ENCODE measurements around the gene SLC9A3. TPM values are rescaled to one million over a fixed set of nuclear protein-coding genes. Genes with fewer than 3 reads are reported as not detected.

SLC9A3 gene
- polyA plus RNA-seq, 1 of the 3 experiments (the other 2 are of a cell fraction), result 1.9 TPM

DNA sequence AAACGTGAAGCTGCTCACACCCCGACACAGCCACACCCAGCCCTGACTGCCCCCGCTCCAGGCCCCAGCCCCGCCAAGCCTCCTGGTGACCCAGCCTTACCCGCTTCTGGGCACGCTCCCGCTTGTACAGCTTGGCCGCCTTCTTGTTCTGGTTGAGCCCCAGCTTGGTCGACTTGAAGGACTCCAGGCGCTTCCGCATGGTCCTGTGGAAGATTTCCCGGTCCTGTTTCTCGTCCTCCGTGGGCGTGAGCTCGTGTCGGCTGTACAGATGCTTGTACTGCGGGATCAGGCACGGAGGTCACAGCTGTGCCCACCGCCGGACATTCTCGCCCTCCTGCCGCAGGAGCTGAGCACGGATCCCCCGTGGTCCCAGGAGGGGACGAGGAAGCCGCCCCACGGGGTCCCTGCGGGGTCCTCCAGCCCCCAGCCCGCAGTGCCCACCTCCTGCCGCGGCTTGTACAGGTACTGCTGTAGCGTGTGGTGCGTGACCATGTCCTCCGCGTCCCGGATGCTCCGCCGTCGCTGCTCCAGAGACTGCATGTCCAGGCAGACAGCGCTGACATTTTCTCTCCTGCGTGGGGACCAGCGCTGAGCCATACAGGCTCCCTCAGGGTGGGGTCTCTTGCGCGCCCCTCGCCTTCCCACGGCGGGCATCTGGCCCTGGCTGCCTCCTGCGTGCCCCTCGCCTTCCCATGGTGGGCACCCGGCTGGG lies 48.0 kb downstream of the SLC9A3 start:
- no peak overlapping the region for H3K4me3 ChIP-seq (ENCODE audit: low read depth in 2 of 2, low read length in 1 of 2)
- H3K9me2 ChIP-seq, result no peaks in the 10 kb centered on the region
- H3F3A ChIP-seq (replicated peaks; ENCODE audit: insufficient read depth), result no peaks in the 10 kb centered on the region
- H3K4me2 ChIP-seq, result no peak overlapping the region
- POLR2A ChIA-PET, result no interaction called here
- no peaks in the 10 kb centered on the region for H3K27me3 ChIP-seq (ENCODE audit: insufficient read depth)
- peaks cover 6% of the 10 kb centered on the region for H4K20me1 ChIP-seq (ENCODE audit: insufficient read depth)
- H3K36me3 ChIP-seq (replicated peaks in 1 of 2; ENCODE audit: control insufficient read depth in 1 of 2, insufficient read depth in 2 of 2, low read length in 1 of 2), result no peaks in the 10 kb centered on the region
- no peak overlapping the region for H2AFZ ChIP-seq (ENCODE audit: low read depth)
- WGBS (ENCODE audit: low lambda C conversion rate), result 76% methylated on average over 32 of the region's 51 CpGs
- H3K79me2 ChIP-seq (ENCODE audit: insufficient read depth), result peaks cover 9% of the 10 kb centered on the region; the same call in 1 of the 2 replicates
- CTCF ChIA-PET, result interaction anchor here (1.1 kb wide), 1 partner anchor 30 kb away, joined by 3 read pairs; no protein-coding TSS in a partner anchor
- DNase-seq, result no peak
- H3K9ac ChIP-seq, result no peak overlapping the region
- peaks cover 0 to 17% of the 10 kb centered on the region in 2 experiments; a peak in 1 of 4 replicates for H3K4me1 ChIP-seq (ENCODE audit: control insufficient read depth in 1 of 2, insufficient read depth in 2 of 2, low read depth in 1 of 2, low read length in 1 of 2)
- no peak for TF ChIP-seq TCF12 (IDR thresholded peaks at IDR 0.05)
- TF ChIP-seq RFX5 (IDR thresholded peaks at IDR 0.05; ENCODE audit: low read length), result no peak
- TF ChIP-seq RCOR1 (IDR thresholded peaks at IDR 0.05; ENCODE audit: low read length), result no peak
- TF ChIP-seq, protein P1, sequence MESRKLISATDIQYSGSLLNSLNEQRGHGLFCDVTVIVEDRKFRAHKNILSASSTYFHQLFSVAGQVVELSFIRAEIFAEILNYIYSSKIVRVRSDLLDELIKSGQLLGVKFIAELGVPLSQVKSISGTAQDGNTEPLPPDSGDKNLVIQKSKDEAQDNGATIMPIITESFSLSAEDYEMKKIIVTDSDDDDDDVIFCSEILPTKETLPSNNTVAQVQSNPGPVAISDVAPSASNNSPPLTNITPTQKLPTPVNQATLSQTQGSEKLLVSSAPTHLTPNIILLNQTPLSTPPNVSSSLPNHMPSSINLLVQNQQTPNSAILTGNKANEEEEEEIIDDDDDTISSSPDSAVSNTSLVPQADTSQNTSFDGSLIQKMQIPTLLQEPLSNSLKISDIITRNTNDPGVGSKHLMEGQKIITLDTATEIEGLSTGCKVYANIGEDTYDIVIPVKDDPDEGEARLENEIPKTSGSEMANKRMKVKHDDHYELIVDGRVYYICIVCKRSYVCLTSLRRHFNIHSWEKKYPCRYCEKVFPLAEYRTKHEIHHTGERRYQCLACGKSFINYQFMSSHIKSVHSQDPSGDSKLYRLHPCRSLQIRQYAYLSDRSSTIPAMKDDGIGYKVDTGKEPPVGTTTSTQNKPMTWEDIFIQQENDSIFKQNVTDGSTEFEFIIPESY (IDR thresholded peaks at IDR 0.05; ENCODE audit: borderline replicate concordance, low read depth), result no peak
- TF ChIP-seq, protein P2, sequence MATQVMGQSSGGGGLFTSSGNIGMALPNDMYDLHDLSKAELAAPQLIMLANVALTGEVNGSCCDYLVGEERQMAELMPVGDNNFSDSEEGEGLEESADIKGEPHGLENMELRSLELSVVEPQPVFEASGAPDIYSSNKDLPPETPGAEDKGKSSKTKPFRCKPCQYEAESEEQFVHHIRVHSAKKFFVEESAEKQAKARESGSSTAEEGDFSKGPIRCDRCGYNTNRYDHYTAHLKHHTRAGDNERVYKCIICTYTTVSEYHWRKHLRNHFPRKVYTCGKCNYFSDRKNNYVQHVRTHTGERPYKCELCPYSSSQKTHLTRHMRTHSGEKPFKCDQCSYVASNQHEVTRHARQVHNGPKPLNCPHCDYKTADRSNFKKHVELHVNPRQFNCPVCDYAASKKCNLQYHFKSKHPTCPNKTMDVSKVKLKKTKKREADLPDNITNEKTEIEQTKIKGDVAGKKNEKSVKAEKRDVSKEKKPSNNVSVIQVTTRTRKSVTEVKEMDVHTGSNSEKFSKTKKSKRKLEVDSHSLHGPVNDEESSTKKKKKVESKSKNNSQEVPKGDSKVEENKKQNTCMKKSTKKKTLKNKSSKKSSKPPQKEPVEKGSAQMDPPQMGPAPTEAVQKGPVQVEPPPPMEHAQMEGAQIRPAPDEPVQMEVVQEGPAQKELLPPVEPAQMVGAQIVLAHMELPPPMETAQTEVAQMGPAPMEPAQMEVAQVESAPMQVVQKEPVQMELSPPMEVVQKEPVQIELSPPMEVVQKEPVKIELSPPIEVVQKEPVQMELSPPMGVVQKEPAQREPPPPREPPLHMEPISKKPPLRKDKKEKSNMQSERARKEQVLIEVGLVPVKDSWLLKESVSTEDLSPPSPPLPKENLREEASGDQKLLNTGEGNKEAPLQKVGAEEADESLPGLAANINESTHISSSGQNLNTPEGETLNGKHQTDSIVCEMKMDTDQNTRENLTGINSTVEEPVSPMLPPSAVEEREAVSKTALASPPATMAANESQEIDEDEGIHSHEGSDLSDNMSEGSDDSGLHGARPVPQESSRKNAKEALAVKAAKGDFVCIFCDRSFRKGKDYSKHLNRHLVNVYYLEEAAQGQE (IDR thresholded peaks at IDR 0.05; ENCODE audit: low read depth, low read length), result no peak
- TF ChIP-seq ELF1 (IDR thresholded peaks at IDR 0.05), result no peak
- no peak for TF ChIP-seq FOXJ3 (CRISPR knock-in tag; IDR thresholded peaks at IDR 0.05)
- TF ChIP-seq RAD21 (IDR thresholded peaks at IDR 0.05; ENCODE audit: low read length), result no peak
- TF ChIP-seq SIN3A (IDR thresholded peaks at IDR 0.05; ENCODE audit: borderline replicate concordance, low read depth, low read length), result no peak
- TF ChIP-seq GATA2 (CRISPR knock-in tag; IDR thresholded peaks at IDR 0.05), result no peak
- TF ChIP-seq CTCF (IDR thresholded peaks at IDR 0.05), result no peak
- TF ChIP-seq TAF1 (IDR thresholded peaks at IDR 0.05; ENCODE audit: borderline replicate concordance, low read depth, low read length), result no peak
- no peak for TF ChIP-seq CHD2 (IDR thresholded peaks at IDR 0.05; ENCODE audit: low read length, partially characterized antibody)
- H3K9me3 ChIP-seq, result no peaks in the 10 kb centered on the region
- no peak overlapping the region for H3K27ac ChIP-seq (ENCODE audit: low read depth in 2 of 2, low read length in 1 of 2)
